CD4-positive, alpha-beta memory T cell (primary cell): ENCODE measurements around the gene EML1. TPM values are rescaled to one million over a fixed set of nuclear protein-coding genes. Genes with fewer than 3 reads are reported as not detected.
A peak's percentile ranks its signal among the peaks of the same experiment; 100 is the strongest.

ENCODE experiments used
- CTCF ChIA-PET: fragments of 350-600 bp; sonication (Branson Sonifier 250); formaldehyde crosslinking; loops from one replicate; lab custom pipeline; 2021; ENCODE audit warnings: inconsistent platforms; ENCODE audit not compliant: partially characterized antibody; lab: Charles Lee
- POLR2A ChIA-PET: fragments of 350-600 bp; sonication (Branson Sonifier 250); formaldehyde crosslinking; loops from one replicate; lab custom pipeline; 2021; ENCODE audit not compliant: partially characterized antibody; lab: Charles Lee
- DNase-seq, 5 donors: peaks; one replicate each; pipeline versions ENCODE4 v3.0.0 to v3.0.0-alpha.2; 2020 to 2022; ENCODE audit warnings: mixed read lengths in 1 of 5
- H3K27ac ChIP-seq: one replicate; pipeline ENCODE4 v1.7.0; 2013; ENCODE audit warnings: low read depth, low read length
- H3K27me3 ChIP-seq: 2 replicates; pipeline ENCODE4 v1.7.0; 2013; ENCODE audit warnings: mild to moderate bottlenecking, low read length, moderate library complexity; ENCODE audit not compliant: insufficient read depth
- H3K36me3 ChIP-seq: 2 replicates; pipeline ENCODE4 v1.7.0; 2013; ENCODE audit warnings: mild to moderate bottlenecking, low read length, moderate library complexity; ENCODE audit not compliant: insufficient read depth
- H3K4me1 ChIP-seq: 2 replicates; pipeline ENCODE4 v1.7.0; 2013; ENCODE audit warnings: mild to moderate bottlenecking, low read length, moderate library complexity; ENCODE audit not compliant: insufficient read depth
- H3K4me3 ChIP-seq, 2 donors: one replicate each; pipeline ENCODE4 v1.7.0; 2013; ENCODE audit warnings: low read length in 2 of 2, mild to moderate bottlenecking in 1 of 2
- H3K9me3 ChIP-seq, 2 donors: one replicate each; pipeline ENCODE4 v1.7.0; 2013; ENCODE audit warnings: low read length in 2 of 2, control low read depth in 1 of 2; ENCODE audit not compliant: control insufficient read depth in 1 of 2
- H3K27ac Mint-ChIP-seq, 7 donors: one replicate each; pipeline ENCODE4 v1.8.0; 2020 to 2021; ENCODE audit warnings: mixed read lengths in 7 of 7, mild to moderate bottlenecking in 6 of 7, inconsistent platforms in 3 of 7, moderate library complexity in 3 of 7
- H3K27me3 Mint-ChIP-seq, 2 donors: one replicate each; pipeline ENCODE4 v1.8.0; 2020 to 2021; ENCODE audit warnings: mixed read lengths in 2 of 2
- H3K36me3 Mint-ChIP-seq, 2 donors: one replicate each; pipeline ENCODE4 v1.8.0; 2020 to 2021; ENCODE audit warnings: mixed read lengths in 2 of 2, inconsistent platforms in 1 of 2, mild to moderate bottlenecking in 1 of 2
- H3K4me1 Mint-ChIP-seq, 4 donors: one replicate each; pipeline ENCODE4 v1.8.0; 2020 to 2021; ENCODE audit warnings: mixed read lengths in 4 of 4, mild to moderate bottlenecking in 1 of 4
- H3K4me3 Mint-ChIP-seq, 8 donors: one replicate each; pipeline ENCODE4 v1.8.0; 2020 to 2021; ENCODE audit warnings: mixed read lengths in 8 of 8, mild to moderate bottlenecking in 7 of 8, moderate library complexity in 6 of 8, inconsistent platforms in 3 of 8
- H3K9me3 Mint-ChIP-seq, 8 donors: one replicate each; pipeline ENCODE4 v1.8.0; 2020 to 2021; ENCODE audit warnings: mixed read lengths in 8 of 8, mild to moderate bottlenecking in 5 of 8, inconsistent platforms in 3 of 8, moderate library complexity in 1 of 8
- intact Hi-C: fragments of 100-400 bp; cut with micrococcal nuclease; formaldehyde crosslinking; loops from one replicate; pipeline ENCODE4 v1.15.1; 2023
- polyA plus RNA-seq, 2 donors: library from polyadenylated mRNA; unstranded; fragments of 300-500 nt; fragmentation: Illumina TruSeq; gene quantifications; one replicate each; pipeline ENCODE4 v1.2.3, GENCODE V29; 2021
- total RNA-seq, 2 experiments: library from RNA; stranded (reverse); gene quantifications; one replicate each; pipeline ENCODE4 v1.2.3, GENCODE V29; 2021

The EML1 gene
- total and polyA plus RNA-seq, 4 experiments from 2014 or later = 0.22 to 0.23 TPM; not detected in 2

- no peak overlapping the region for H3K4me3 ChIP-seq
- H3K4me3 Mint-ChIP-seq = no peak overlapping the region
- H3K36me3 Mint-ChIP-seq = no peaks in the 10 kb centered on the region
- H3K9me3 Mint-ChIP-seq = no peaks in the 10 kb centered on the region
- H3K4me1 ChIP-seq = no peaks in the 10 kb centered on the region
- H3K9me3 ChIP-seq = no peaks in the 10 kb centered on the region
- CTCF ChIA-PET = no interaction called here
- no peak overlapping the region for H3K27ac Mint-ChIP-seq
- no peak overlapping the region for H3K27ac ChIP-seq
- POLR2A ChIA-PET = no interaction called here
- H3K4me1 Mint-ChIP-seq = no peaks in the 10 kb centered on the region
- intact Hi-C loops = no loop called here
- no peak for DNase-seq
- H3K27me3 ChIP-seq = no peaks in the 10 kb centered on the region
- H3K36me3 ChIP-seq = no peaks in the 10 kb centered on the region
- H3K27me3 Mint-ChIP-seq = peaks cover 0 to 3% of the 10 kb centered on the region in 2 donors
These were observed 146.9 kb downstream of the EML1 start for GRCh38 chr14:99940064-99940463.

GRCh38 chr14:99941211-99941610 is 148.0 kb downstream of the EML1 start:
- Mint-ChIP-seq H3K9me3 (no peaks in the 10 kb centered on the region), H3K4me3 (no peak overlapping the region), H3K36me3 (no peaks in the 10 kb centered on the region), H3K27me3 (peaks cover 0 to 4% of the 10 kb centered on the region in 2 donors), H3K4me1 (peaks cover 0 to 3% (median under 1%) of the 10 kb centered on the region in 4 donors), H3K27ac (no peak overlapping the region)
- Histone ChIP-seq H3K9me3 (no peaks in the 10 kb centered on the region), H3K27me3 (no peaks in the 10 kb centered on the region), H3K36me3 (no peaks in the 10 kb centered on the region), H3K27ac (no peak overlapping the region), H3K4me3 (no peak overlapping the region), H3K4me1 (peaks cover 3% of the 10 kb centered on the region)
- intact Hi-C loops = no loop called here
- CTCF ChIA-PET = no interaction called here
- no peak for DNase-seq
- POLR2A ChIA-PET = no interaction called here

GRCh38 chr14:99943620-99944019 is 150.4 kb downstream of the EML1 start:
- no peak overlapping the region for H3K27ac ChIP-seq
- intact Hi-C loops = no loop called here
- H3K4me3 ChIP-seq = no peak overlapping the region
- ChIA-PET CTCF (no interaction called here), POLR2A (no interaction called here)
- Mint-ChIP-seq H3K27ac (peak overlapping the region in 2 of 7 donors; percentile 19 to 70), H3K36me3 (no peaks in the 10 kb centered on the region), H3K4me3 (no peak overlapping the region), H3K9me3 (no peaks in the 10 kb centered on the region), H3K27me3 (peaks cover 9 to 11% of the 10 kb centered on the region in 2 donors), H3K4me1 (peaks cover 3 to 10% (median 8%) of the 10 kb centered on the region in 4 donors)
- peaks cover 13% of the 10 kb centered on the region for H3K27me3 ChIP-seq
- H3K9me3 ChIP-seq = no peaks in the 10 kb centered on the region
- no peak for DNase-seq
- peaks cover 14% of the 10 kb centered on the region for H3K4me1 ChIP-seq
- H3K36me3 ChIP-seq = no peaks in the 10 kb centered on the region

- H3K36me3 ChIP-seq = no peaks in the 10 kb centered on the region
- no peak overlapping the region for H3K27ac ChIP-seq
- H3K9me3 Mint-ChIP-seq = no peaks in the 10 kb centered on the region
- no peaks in the 10 kb centered on the region for H3K36me3 Mint-ChIP-seq
- ChIA-PET POLR2A (no interaction called here), CTCF (no interaction called here)
- H3K4me1 ChIP-seq = peaks cover 14% of the 10 kb centered on the region
- intact Hi-C loops = no loop called here
- H3K4me3 Mint-ChIP-seq = no peak overlapping the region
- no peak overlapping the region for H3K27ac Mint-ChIP-seq
- no peaks in the 10 kb centered on the region for H3K9me3 ChIP-seq
- H3K27me3 ChIP-seq = peaks cover 13% of the 10 kb centered on the region
- H3K4me1 Mint-ChIP-seq = peaks cover 3 to 10% (median 8%) of the 10 kb centered on the region in 4 donors
- DNase-seq = no peak
- H3K4me3 ChIP-seq = no peak overlapping the region
- H3K27me3 Mint-ChIP-seq = peaks cover 9 to 14% of the 10 kb centered on the region in 2 donors
These were observed 151.0 kb downstream of the EML1 start for GRCh38 chr14:99944241-99944651.

GRCh38 chr14:99945732-99946651 is 152.8 kb downstream of the EML1 start:
- DNase-seq = peak in 1 of 5 donors; percentile 44
- POLR2A ChIA-PET = interaction anchor here (0.7 kb wide), 1 partner anchor 9 kb away, joined by 3 read pairs; no protein-coding TSS in a partner anchor
- peak overlapping the region; percentile 29 to 77 (median 60) for H3K4me3 Mint-ChIP-seq

GRCh38 chr14:99946652-99947489 is 153.7 kb downstream of the EML1 start:
- Histone ChIP-seq H3K4me1 (peaks cover 14% of the 10 kb centered on the region), H3K4me3 (no peak overlapping the region), H3K9me3 (no peaks in the 10 kb centered on the region), H3K27ac (no peak overlapping the region), H3K36me3 (no peaks in the 10 kb centered on the region), H3K27me3 (peaks cover 13% of the 10 kb centered on the region)
- Mint-ChIP-seq H3K36me3 (no peaks in the 10 kb centered on the region), H3K4me1 (peaks cover 3 to 10% (median 8%) of the 10 kb centered on the region in 4 donors), H3K4me3 (peak overlapping the region; percentile 29 to 77 (median 67)), H3K9me3 (no peaks in the 10 kb centered on the region), H3K27ac (peak overlapping the region in 1 of 7 donors; percentile 35), H3K27me3 (peaks cover 14 to 15% of the 10 kb centered on the region in 2 donors)
- CTCF ChIA-PET = interaction anchor here (1.0 to 2.9 kb wide), 9 partner anchors 8 to 81 kb away, joined by 3 to 12 read pairs (median 6); no protein-coding TSS in a partner anchor
- intact Hi-C loops = no loop called here
- DNase-seq = peak; percentile 34 to 47 (median 42)
- POLR2A ChIA-PET = no interaction called here

More at GRCh38 chr14:99945732-99946651, 152.8 kb downstream of the EML1 start:
- H3K27me3 Mint-ChIP-seq = peaks cover 14% of the 10 kb centered on the region in 2 donors
- Histone ChIP-seq H3K9me3 (no peaks in the 10 kb centered on the region), H3K36me3 (no peaks in the 10 kb centered on the region), H3K4me1 (peaks cover 14% of the 10 kb centered on the region), H3K27ac (no peak overlapping the region), H3K4me3 (no peak overlapping the region), H3K27me3 (peaks cover 13% of the 10 kb centered on the region)
- H3K27ac Mint-ChIP-seq = peak overlapping the region in 1 of 7 donors; percentile 29
- intact Hi-C loops = no loop called here
- H3K9me3 Mint-ChIP-seq = no peaks in the 10 kb centered on the region
- CTCF ChIA-PET = interaction anchor here (0.7 to 2.9 kb wide), 9 partner anchors 8 to 81 kb away, joined by 3 to 12 read pairs (median 6); no protein-coding TSS in a partner anchor
- H3K36me3 Mint-ChIP-seq = no peaks in the 10 kb centered on the region
- peaks cover 3 to 10% (median 8%) of the 10 kb centered on the region in 4 donors for H3K4me1 Mint-ChIP-seq
